ENCODE data around the gene NRIP1.
"Not testable (repeated sequence)": the region's sequence is repeated elsewhere in the genome, so short reads cannot be mapped to it uniquely, and the experiment has no call there.

The NRIP1 gene

DNA sequence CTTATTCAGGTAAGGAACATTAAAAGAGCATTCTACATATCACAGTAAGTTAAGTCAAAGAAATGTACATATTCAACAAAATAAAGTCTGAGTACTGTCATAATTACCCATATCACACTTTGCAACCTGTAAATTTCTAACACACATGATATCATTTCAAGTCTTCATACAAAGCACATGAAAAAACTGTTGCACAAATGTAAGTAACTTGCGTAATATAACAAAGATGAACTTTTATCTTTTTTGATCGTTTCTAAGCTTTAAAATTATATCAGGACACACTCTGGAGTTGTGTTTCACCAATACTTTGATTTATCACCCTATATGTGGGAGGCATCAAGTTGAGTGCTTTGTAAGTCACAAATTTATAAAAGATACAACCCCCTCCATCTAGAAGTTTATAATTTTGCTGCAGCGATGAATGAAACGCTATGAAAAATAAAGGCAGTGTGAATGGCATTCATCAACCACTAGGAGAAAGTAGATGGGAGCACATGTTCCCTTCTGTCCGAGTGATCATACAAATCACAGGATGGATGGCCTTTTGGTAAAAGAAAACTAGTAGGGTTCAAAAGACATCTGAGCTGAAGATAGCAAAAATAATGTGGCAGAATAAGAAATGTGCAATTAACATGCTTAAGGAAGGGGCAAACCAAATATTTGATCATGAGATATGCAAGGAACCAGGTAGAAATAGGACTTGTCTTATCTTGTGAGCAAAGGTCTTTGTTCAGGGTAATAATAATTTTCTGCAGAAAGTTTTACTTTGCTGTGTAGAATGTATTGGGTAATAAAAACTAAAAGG, 27.5 kb downstream of the NRIP1 start:
- no peak for DNase-seq (ENCODE audit: low read depth in 2 of 2)

- no peak for DNase-seq (ENCODE audit: low read depth in 2 of 2)
Measured at GRCh38 chr21:15036189-15036588, 28.6 kb downstream of the NRIP1 start.

- DNase-seq (ENCODE audit: low read depth in 2 of 2) = no peak
Measured at GRCh38 chr21:15034126-15034853, 30.5 kb downstream of the NRIP1 start.

- DNase-seq (ENCODE audit: low read depth in 2 of 2) = no peak
Measured at GRCh38 chr21:15031790-15032357, 32.9 kb downstream of the NRIP1 start.

DNA sequence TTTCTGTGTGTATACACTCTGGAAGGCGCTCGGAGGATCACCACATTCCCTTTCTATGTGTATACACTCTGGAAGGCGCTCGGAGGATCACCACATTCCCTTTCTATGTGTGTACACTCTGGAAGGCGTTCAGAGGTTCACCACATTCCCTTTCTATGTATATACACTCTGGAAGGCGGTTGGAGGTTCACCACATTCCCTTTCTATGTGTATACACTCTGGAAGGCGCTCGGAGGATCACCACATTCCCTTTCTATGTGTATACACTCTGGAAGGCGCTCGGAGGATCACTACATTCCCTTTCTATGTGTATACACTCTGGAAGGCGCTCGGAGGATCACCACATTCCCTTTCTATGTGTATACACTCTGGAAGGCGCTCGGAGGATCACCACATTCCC, 33.4 kb downstream of the NRIP1 start:
- DNase-seq (ENCODE audit: low read depth in 2 of 2) = not testable (repeated sequence)

GRCh38 chr21:15030861-15031260, 33.9 kb downstream of the NRIP1 start:
- not testable (repeated sequence) for DNase-seq (ENCODE audit: low read depth in 2 of 2)

DNA sequence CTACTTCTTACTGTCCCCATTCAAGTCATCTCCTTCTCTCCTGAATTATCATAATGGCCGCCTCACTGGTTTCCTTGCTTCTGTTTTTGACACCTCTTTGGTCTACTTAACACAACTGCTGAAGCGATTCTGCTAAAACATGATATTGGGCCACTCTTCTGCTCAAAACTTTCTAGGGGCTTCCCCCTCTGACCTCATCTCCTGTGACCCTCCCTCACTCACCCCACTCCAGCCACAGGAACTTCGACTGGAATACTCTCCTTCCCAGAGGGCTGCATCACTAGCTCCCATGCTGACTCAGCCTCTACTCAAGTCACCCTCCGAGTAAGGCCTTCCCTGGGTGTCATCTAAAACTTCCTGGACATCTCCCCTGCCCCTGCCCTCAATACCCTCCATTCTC, 35.7 kb downstream of the NRIP1 start:
- no peak for DNase-seq (ENCODE audit: low read depth in 2 of 2)

DNA sequence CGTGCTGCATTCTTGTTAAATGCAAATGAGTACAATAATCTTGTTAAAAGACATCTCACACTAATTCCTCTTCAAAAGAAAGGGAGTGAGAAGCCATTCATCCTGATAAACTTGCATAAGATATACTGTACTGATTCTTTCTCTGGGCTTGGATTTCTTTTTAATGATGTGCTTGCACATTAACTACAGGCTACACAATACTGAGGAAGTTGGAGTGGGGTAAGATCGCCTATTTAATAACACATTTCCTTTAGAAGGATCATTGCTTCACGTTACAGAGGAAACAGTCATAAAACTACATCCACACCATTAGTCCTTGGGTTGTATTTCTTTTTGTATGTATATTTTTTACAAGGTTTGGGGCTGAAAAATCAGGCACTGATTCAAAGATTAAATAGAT, 36.6 kb downstream of the NRIP1 start:
- DNase-seq (ENCODE audit: low read depth in 2 of 2) = no peak

DNA sequence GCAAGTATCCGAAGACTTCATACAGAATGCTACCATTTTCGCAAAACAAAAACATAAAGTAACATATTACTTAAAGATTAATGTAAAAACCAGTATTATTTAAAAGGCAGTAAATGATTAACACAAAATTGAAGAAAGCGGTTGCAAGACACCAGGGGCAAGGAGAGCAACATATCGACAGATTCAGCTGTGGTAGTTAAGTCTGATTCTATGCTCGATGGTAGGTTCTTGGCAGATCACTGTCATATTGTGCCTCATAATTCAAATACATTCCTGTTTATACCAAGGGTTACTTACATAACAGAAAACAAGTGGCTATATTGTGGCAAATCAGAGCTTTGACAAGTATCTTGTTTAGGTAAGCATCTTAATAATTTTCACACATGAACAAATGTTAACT, 37.7 kb downstream of the NRIP1 start:
- DNase-seq (ENCODE audit: low read depth in 2 of 2) = no peak

- no peak for DNase-seq (ENCODE audit: low read depth in 2 of 2)
Measured at GRCh38 chr21:15026370-15026769, 38.4 kb downstream of the NRIP1 start.

GRCh38 chr21:15023776-15024175, 41.0 kb downstream of the NRIP1 start:
- no peak for DNase-seq (ENCODE audit: low read depth in 2 of 2)

DNA sequence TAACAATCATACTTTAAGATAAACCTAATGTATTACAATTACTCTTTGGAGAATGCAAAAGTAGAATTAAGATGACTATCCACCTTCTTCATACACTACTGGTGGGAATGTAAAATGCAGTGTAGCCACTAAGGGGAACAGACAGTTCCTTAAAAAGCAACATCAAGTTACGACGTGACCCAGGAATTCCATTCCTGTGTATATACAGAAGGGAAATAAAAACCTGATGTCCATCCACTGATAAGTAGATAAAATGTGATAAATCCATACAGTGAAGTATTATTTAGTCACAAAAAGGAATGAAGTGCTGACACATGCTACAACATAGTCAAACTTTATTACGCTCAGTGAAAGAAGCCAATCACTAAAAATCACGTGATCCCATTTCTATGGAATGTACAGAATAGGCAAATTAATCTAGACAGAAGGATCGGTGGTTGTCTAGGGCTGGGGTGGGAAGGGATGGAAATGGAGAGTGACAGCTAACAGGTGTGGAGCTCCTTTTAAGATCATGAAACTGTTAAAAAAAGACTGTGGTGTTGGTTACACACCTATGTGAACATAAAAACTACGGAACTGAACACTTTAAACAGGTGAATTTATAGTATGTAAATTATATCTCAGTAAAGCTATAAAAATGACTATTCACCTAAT, 42.1 kb downstream of the NRIP1 start:
- DNase-seq (ENCODE audit: low read depth in 2 of 2) = no peak

- no peak for DNase-seq (ENCODE audit: low read depth in 2 of 2)
Measured at GRCh38 chr21:15020797-15021196, 44.0 kb downstream of the NRIP1 start.

DNA sequence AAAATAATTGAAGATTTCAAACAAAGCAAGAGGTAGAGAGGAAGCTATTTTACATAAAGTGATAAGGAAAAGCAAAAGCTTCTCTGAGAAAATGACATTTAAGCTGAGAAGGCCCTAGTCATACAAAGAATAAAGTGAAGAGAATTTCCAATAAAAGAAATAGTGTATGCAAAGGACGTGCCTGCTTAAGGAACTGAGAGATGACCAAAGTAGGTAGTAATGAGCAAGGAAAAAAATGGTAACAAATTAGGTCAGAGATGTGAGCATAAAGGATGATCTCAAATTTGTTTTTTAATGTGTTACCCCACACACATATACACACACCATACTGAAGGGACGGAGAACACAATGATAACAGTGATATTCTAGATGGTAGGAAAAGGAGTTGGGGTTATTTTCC, 46.4 kb downstream of the NRIP1 start:
- no peak for DNase-seq (ENCODE audit: low read depth in 2 of 2)

GRCh38 chr21:15015622-15016471, 49.0 kb downstream of the NRIP1 start:
- DNase-seq (ENCODE audit: low read depth in 2 of 2) = no peak

GRCh38 chr21:15014221-15014620, 50.6 kb downstream of the NRIP1 start:
- no peak for DNase-seq (ENCODE audit: low read depth in 2 of 2)

GRCh38 chr21:15011967-15012366, 52.8 kb downstream of the NRIP1 start:
- no peak for DNase-seq (ENCODE audit: low read depth in 2 of 2)

GRCh38 chr21:15010645-15011044, 54.2 kb downstream of the NRIP1 start:
- no peak for DNase-seq (ENCODE audit: low read depth in 2 of 2)

DNA sequence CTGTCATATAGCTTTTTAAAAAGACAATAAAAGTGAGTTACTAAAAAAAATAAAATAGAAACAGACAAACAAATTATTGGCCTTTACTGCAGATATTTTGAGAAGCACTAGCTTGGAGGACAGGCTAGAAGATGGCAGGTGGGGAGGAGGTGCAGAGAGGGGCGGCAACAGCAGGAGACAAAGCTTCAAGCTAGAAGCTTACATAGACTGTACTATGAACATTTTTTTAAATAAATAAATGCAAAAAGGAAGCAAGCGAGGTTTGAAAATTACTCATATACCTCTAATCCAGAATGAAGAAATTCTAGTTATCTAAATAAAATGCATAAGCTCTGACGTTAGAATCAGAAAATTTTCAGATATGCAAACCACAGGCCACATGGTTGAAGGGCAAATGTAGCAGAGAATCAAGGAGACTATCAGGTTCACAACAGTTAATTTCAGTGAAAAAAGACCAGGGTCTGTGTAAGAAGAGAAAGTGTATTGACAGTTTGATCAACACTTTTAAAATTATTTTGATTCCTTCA, 54.9 kb downstream of the NRIP1 start:
- DNase-seq (ENCODE audit: low read depth in 2 of 2) = no peak

DNA sequence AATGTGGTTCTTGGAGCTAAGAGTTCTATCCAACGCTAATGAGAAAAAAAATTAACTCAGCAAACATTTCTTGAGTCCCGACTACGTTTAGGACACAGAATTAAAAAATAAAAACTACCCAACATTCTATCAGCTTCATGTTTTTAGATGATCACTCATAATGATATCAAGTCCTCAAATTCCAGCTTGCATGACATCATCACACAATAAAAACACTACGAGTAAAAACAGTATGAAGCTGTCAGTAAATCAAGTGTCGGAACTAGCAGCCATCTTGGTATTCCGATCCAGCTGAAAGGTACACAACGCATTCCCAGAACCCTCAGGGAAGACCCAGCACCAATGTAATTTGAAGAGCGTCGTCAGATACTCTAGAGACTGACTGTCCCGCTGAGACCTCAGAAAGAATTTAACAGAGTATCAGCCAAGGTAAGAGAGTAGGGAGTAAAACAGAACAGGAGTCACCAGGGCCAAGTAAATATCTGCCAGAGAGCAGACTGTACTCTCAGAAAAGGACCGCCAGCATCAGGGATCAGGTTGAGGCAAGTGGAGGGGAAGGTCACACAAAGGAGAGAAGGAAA, 57.0 kb downstream of the NRIP1 start:
- DNase-seq (ENCODE audit: low read depth in 2 of 2) = no peak
